Immature natural killer cell (primary cell): ENCODE data around the gene CUL9. TPM values are rescaled to one million over a fixed set of nuclear protein-coding genes. Genes with fewer than 3 reads are reported as not detected.
"Not testable (repeated sequence)": the region's sequence is repeated elsewhere in the genome, so short reads cannot be mapped to it uniquely, and the experiment has no call there.

Source experiments
- DNase-seq, 3 donors: peaks; one replicate each; pipeline ENCODE4 v3.0.0; 2022; ENCODE audit warnings: mixed read lengths in 1 of 3
- H3K27ac Mint-ChIP-seq, 6 donors: one replicate each; pipeline ENCODE4 v1.8.0; 2020; ENCODE audit warnings: mixed read lengths in 6 of 6, mild to moderate bottlenecking in 5 of 6, inconsistent platforms in 4 of 6, moderate library complexity in 3 of 6
- H3K27me3 Mint-ChIP-seq, 3 donors: one replicate each; pipeline ENCODE4 v1.8.0; 2020 to 2021; ENCODE audit warnings: low read depth in 3 of 3, mild to moderate bottlenecking in 3 of 3, mixed read lengths in 3 of 3, moderate library complexity in 3 of 3, inconsistent platforms in 1 of 3
- H3K36me3 Mint-ChIP-seq, 3 donors: one replicate each; pipeline ENCODE4 v1.8.0; 2020; ENCODE audit warnings: mixed read lengths in 3 of 3, inconsistent platforms in 2 of 3, mild to moderate bottlenecking in 2 of 3
- H3K4me1 Mint-ChIP-seq, 2 donors: one replicate each; pipeline ENCODE4 v1.8.0; 2020; ENCODE audit warnings: inconsistent platforms in 2 of 2, mild to moderate bottlenecking in 2 of 2, mixed read lengths in 2 of 2, moderate library complexity in 1 of 2
- H3K4me3 Mint-ChIP-seq, 5 donors: one replicate each; pipeline ENCODE4 v1.8.0; 2020; ENCODE audit warnings: mild to moderate bottlenecking in 5 of 5, mixed read lengths in 5 of 5, inconsistent platforms in 3 of 5, moderate library complexity in 3 of 5
- H3K9me3 Mint-ChIP-seq, 6 donors: one replicate each; pipeline ENCODE4 v1.8.0; 2020; ENCODE audit warnings: mild to moderate bottlenecking in 6 of 6, mixed read lengths in 6 of 6, inconsistent platforms in 4 of 6, moderate library complexity in 3 of 6
- polyA plus RNA-seq, 3 donors: library from polyadenylated mRNA; unstranded; fragments of 300-500 nt; fragmentation: Illumina TruSeq; gene quantifications; one replicate each; pipeline ENCODE4 v1.2.3, GENCODE V29; 2021

Gene CUL9
- 1 to 10 TPM; 2.2 to 8.5 (median 4.4) TPM for polyA plus RNA-seq

GRCh38 chr6:43181942-43182860 lies at the start of gene CUL9:
Gene CUL9 (plus strand): TSS chr6:43182196. CDS start chr6:43184311, 2,115 bp downstream.
- no peaks in the 10 kb centered on the region for H3K9me3 Mint-ChIP-seq
- H3K27ac Mint-ChIP-seq = peak within 1 kb of the TSS; percentile 78 to 97 (median 96)
- peak; percentile 83 to 86 (median 83) for DNase-seq
- peak within 1 kb of the TSS; percentile 87 to 96 (median 94) for H3K4me3 Mint-ChIP-seq
- H3K4me1 Mint-ChIP-seq = peaks cover 38 to 43% of the 10 kb centered on the region in 2 donors
- peaks cover 7 to 17% (median 14%) of the 10 kb centered on the region in 3 donors for H3K36me3 Mint-ChIP-seq
- H3K27me3 Mint-ChIP-seq = peaks cover 2 to 12% (median 4%) of the 10 kb centered on the region in 3 donors

- no peaks in the 10 kb centered on the region for H3K9me3 Mint-ChIP-seq
- no peak overlapping the region for H3K4me3 Mint-ChIP-seq
- DNase-seq = no peak
- peaks cover 0 to 2% (median 2%) of the 10 kb centered on the region in 3 donors for H3K27me3 Mint-ChIP-seq
- peaks cover 13% of the 10 kb centered on the region in 2 donors for H3K4me1 Mint-ChIP-seq
- H3K36me3 Mint-ChIP-seq = no peaks in the 10 kb centered on the region
- no peak overlapping the region for H3K27ac Mint-ChIP-seq
Observed at GRCh38 chr6:43138267-43138666, 43.7 kb upstream of the CUL9 start.

- H3K36me3 Mint-ChIP-seq, DNase-seq, H3K27ac Mint-ChIP-seq, H3K9me3 Mint-ChIP-seq, H3K27me3 Mint-ChIP-seq, H3K4me3 Mint-ChIP-seq: not testable (repeated sequence)
- peaks cover 13 to 19% of the 10 kb centered on the region in 2 donors for H3K4me1 Mint-ChIP-seq
Observed at GRCh38 chr6:43139973-43140372, 42.0 kb upstream of the CUL9 start.

DNA sequence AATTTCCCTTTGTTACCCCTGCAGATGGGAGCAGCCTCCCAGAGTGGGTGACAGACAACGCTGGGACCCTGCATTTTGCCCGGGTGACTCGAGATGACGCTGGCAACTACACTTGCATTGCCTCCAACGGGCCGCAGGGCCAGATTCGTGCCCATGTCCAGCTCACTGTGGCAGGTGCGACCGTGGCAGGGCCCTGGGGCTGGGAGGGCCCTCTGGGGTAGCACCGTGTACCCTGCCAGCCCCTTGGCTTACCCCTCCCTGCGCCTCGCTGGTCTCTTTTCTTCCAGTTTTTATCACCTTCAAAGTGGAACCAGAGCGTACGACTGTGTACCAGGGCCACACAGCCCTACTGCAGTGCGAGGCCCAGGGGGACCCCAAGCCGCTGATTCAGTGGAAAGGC lies 40.4 kb upstream of the CUL9 start:
- H3K4me1 Mint-ChIP-seq = peaks cover 13 to 19% of the 10 kb centered on the region in 2 donors
- peaks cover 0 to 5% (median 0%) of the 10 kb centered on the region in 3 donors for H3K27me3 Mint-ChIP-seq
- H3K27ac Mint-ChIP-seq = no peak overlapping the region
- no peaks in the 10 kb centered on the region for H3K9me3 Mint-ChIP-seq
- DNase-seq = no peak
- H3K36me3 Mint-ChIP-seq = no peaks in the 10 kb centered on the region
- H3K4me3 Mint-ChIP-seq = no peak overlapping the region

DNA sequence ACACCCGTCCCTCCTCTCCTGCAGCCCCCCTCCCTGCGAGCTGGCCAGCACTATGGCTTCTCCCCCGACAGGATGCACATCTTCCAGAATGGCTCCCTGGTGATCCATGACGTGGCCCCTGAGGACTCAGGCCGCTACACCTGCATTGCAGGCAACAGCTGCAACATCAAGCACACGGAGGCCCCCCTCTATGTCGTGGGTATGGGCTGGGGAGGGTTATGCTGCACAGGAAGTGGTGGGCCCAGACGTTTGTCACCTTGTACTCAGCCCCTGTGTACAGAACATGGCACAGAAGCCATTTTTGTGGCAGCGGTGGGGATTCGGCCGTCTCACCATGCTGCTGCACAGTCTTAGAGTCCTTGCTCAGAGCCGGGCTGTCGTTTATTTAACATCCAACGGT lies 39.9 kb upstream of the CUL9 start:
- Mint-ChIP-seq H3K4me3 (peak overlapping the region in 2 of 5 donors; percentile 10 to 25), H3K27ac (peak overlapping the region in 3 of 6 donors; percentile 45 to 87 (median 63)), H3K9me3 (no peaks in the 10 kb centered on the region), H3K36me3 (no peaks in the 10 kb centered on the region), H3K27me3 (peaks cover 0 to 5% (median 0%) of the 10 kb centered on the region in 3 donors), H3K4me1 (peaks cover 13 to 19% of the 10 kb centered on the region in 2 donors)
- DNase-seq = peak; percentile 6 to 9 (median 9)

DNA sequence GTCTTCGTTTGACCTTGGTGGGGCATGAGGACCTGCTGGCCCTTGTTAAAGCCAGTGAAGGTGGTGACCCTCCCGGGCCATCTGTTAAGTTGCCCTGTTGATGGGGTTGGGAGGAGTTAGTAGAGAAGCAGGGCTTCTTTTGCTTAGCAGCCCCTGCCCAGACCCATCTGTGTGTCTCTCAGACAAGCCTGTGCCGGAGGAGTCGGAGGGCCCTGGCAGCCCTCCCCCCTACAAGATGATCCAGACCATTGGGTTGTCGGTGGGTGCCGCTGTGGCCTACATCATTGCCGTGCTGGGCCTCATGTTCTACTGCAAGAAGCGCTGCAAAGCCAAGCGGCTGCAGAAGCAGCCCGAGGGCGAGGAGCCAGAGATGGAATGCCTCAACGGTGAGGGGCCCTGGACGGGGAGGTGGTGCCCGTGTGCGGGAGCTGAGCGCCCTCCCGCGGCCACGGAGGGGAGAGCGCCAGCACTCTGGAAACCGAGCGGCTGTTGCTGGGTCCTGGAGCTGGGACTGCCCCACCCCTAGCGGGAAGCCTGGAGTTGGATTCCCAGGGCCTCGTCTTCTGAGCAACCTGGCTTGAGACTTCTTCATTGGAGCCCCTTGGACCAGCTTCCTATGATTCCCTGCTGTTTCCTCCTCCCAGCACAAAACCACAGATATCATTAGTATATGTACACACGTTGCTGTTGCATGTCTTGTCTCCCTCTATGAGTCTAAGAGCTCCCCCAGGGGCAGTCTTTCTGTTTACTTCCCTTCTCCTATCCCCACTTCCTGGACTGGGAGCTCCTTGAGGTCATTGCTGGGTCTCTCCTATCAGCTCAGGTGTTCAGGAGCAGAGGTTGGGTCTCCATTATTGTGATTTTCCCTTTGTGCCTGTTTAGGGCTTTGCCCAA lies 38.5 kb upstream of the CUL9 start:
- Mint-ChIP-seq H3K27ac (peak overlapping the region in 2 of 6 donors; percentile 11 to 26), H3K36me3 (no peaks in the 10 kb centered on the region), H3K4me3 (peak overlapping the region in 2 of 5 donors; percentile 24 to 42), H3K9me3 (no peaks in the 10 kb centered on the region), H3K27me3 (peaks cover 0 to 5% (median 0%) of the 10 kb centered on the region in 3 donors), H3K4me1 (peaks cover 13 to 19% of the 10 kb centered on the region in 2 donors)
- DNase-seq = peak; percentile 42 to 64 (median 51)

- no peaks in the 10 kb centered on the region for H3K36me3 Mint-ChIP-seq
- no peaks in the 10 kb centered on the region for H3K9me3 Mint-ChIP-seq
- no peak overlapping the region for H3K27ac Mint-ChIP-seq
- DNase-seq = no peak
- H3K4me3 Mint-ChIP-seq = no peak overlapping the region
- H3K27me3 Mint-ChIP-seq = peaks cover 0 to 5% (median 0%) of the 10 kb centered on the region in 3 donors
- peaks cover 13 to 19% of the 10 kb centered on the region in 2 donors for H3K4me1 Mint-ChIP-seq
Observed at GRCh38 chr6:43144879-43145278, 37.1 kb upstream of the CUL9 start.

DNA sequence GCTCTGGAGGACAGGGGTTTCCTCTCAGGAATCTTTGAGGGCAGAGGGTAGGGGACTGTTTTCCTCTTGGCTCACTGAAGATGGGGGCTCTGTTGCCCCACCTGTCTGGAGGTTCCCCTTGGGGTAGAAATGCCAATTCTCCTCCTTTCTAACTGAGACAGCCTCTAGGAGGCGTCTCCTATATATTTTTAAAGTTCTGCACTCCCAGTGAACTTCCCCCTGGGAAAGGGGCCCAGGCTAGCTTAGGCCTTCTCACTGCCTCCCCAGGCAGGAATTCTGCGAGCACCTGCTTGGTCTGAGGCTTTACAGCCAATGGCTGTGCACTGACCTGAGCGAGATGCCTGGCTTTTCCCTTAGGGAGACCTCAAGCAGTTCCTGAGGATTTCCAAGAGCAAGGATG lies 35.7 kb upstream of the CUL9 start:
- H3K36me3 Mint-ChIP-seq = no peaks in the 10 kb centered on the region
- DNase-seq = no peak
- no peak overlapping the region for H3K4me3 Mint-ChIP-seq
- peak overlapping the region in 1 of 6 donors; percentile 40 for H3K27ac Mint-ChIP-seq
- H3K27me3 Mint-ChIP-seq = peaks cover 0 to 3% (median 0%) of the 10 kb centered on the region in 3 donors
- no peaks in the 10 kb centered on the region for H3K9me3 Mint-ChIP-seq
- H3K4me1 Mint-ChIP-seq = peaks cover 13 to 17% of the 10 kb centered on the region in 2 donors

GRCh38 chr6:43146709-43147688 lies 35.0 kb upstream of the CUL9 start:
- no peak for DNase-seq
- Mint-ChIP-seq H3K4me1 (peaks cover 12 to 16% of the 10 kb centered on the region in 2 donors), H3K36me3 (no peaks in the 10 kb centered on the region), H3K9me3 (no peaks in the 10 kb centered on the region), H3K27me3 (peaks cover 0 to 3% (median 0%) of the 10 kb centered on the region in 3 donors), H3K4me3 (no peak overlapping the region), H3K27ac (peak overlapping the region in 1 of 6 donors; percentile 40)

- no peaks in the 10 kb centered on the region for H3K36me3 Mint-ChIP-seq
- DNase-seq = no peak
- H3K4me1 Mint-ChIP-seq = peaks cover 4 to 10% of the 10 kb centered on the region in 2 donors
- no peaks in the 10 kb centered on the region for H3K9me3 Mint-ChIP-seq
- H3K27me3 Mint-ChIP-seq = peaks cover 0 to 3% (median 0%) of the 10 kb centered on the region in 3 donors
- H3K27ac Mint-ChIP-seq = no peak overlapping the region
- no peak overlapping the region for H3K4me3 Mint-ChIP-seq
Observed at GRCh38 chr6:43147691-43148477, 34.1 kb upstream of the CUL9 start.

GRCh38 chr6:43149265-43149664 lies 32.7 kb upstream of the CUL9 start:
- Mint-ChIP-seq H3K4me3 (no peak overlapping the region), H3K36me3 (no peaks in the 10 kb centered on the region), H3K9me3 (no peaks in the 10 kb centered on the region), H3K27ac (no peak overlapping the region), H3K27me3 (no peaks in the 10 kb centered on the region), H3K4me1 (no peaks in the 10 kb centered on the region)
- no peak for DNase-seq

DNA sequence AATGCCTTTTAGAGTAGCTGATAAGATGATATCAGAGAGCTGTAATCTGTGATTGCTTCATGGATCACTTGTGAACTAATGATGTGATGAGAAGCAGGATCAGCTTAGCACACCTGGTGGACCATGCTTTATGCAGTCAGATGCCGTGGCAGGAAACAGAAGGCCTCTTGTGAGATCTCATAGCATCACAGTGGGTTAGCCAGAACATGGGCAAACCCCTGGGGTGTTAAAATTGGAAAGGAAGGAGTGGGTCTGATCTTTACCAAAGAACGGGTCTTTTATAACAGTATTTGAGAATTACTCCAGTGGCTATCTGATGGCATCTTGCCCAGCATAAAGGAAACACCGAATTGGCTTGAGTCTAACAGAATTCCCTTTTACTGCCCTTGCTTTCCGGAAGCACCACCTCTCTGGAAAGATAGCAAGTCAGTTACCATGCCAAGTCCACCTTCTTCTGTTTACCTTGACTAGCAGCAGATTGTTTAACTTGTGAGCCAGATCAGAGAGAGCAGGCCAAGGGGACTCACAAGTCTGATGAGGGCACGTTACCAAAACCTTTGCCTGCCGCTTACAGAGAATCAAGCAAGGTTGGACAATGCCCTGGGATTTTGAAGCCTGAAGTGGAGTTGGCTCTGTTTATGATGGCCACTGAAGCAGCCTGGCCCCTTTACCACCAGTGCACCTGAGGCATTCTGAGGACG lies 31.8 kb upstream of the CUL9 start:
- DNase-seq = no peak
- H3K4me1 Mint-ChIP-seq = no peaks in the 10 kb centered on the region
- H3K9me3 Mint-ChIP-seq = no peaks in the 10 kb centered on the region
- no peak overlapping the region for H3K4me3 Mint-ChIP-seq
- H3K27ac Mint-ChIP-seq = no peak overlapping the region
- no peaks in the 10 kb centered on the region for H3K27me3 Mint-ChIP-seq
- H3K36me3 Mint-ChIP-seq = no peaks in the 10 kb centered on the region
